CD4-positive, alpha-beta T cell treated with Interleukin-6 for 4 hours (primary cell): ENCODE results near the gene SCUBE1.

ENCODE experiments used
- DNase-seq: peaks from one replicate; pipeline ENCODE4 v3.0.0-alpha.2; 2020; ENCODE audit warnings: mixed read lengths

Gene SCUBE1

GRCh38 chr22:43275545-43276317 is 67.4 kb downstream of the SCUBE1 start:
- DNase-seq = no peak

DNA sequence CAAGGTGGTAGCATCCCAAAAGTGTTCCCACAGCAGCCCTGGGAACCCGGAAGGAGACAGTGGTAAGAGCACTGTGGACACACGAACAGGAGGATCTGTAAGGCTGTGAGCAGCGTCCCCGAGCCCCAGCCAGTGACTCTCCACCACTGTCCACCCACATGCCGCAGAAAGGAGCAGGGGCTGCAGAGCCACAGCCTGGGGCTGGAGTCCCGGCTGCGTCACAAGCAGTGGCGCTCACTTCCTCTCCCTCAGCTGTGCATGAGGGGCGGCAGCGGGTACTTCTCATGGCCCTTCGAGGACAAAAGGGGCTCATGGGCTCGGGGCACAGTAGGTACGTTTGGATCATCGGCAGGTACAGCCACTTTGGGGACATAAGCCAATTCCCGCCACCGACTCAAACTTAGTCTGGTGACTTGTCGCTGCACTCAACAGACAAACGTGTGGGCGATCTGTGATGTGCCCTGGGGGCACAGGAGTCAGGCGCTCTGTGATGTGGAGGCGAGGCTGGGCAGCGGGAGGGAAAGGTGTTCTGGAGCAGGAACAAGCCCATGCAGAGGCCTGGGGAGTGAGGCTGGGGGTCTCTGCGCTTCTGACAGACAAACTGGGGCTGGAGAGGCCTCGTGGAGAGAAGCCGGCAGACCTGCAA is 68.5 kb downstream of the SCUBE1 start:
- no peak for DNase-seq

DNA sequence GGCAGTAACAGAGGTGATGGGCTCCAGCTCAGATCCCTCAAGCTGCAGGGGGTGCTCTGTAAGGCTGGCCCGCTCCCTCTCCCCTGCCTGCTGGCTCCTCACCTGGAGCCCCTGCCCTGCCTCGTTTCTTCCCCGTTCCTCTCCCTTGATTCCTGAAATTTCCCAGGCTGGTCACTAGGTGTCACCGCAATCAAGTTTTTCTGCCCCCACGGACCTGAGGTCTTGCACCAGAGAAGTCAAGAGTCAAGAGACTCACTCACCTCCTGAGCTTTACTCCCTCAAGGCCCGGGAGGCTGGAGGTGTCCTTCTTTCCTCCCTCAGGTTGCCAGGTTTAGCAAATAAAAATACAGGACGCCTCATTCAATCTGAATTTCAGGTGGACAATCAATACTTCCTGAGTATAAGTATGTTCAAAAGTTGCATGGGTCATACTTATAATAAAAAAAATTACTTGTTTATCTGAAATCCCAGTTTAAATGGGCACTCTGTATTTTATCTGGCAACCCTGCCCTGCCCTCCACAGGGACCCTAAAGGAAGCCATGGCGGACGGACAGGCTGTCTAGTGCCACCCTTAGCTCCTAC is 69.2 kb downstream of the SCUBE1 start:
- DNase-seq = peak; percentile 49

DNA sequence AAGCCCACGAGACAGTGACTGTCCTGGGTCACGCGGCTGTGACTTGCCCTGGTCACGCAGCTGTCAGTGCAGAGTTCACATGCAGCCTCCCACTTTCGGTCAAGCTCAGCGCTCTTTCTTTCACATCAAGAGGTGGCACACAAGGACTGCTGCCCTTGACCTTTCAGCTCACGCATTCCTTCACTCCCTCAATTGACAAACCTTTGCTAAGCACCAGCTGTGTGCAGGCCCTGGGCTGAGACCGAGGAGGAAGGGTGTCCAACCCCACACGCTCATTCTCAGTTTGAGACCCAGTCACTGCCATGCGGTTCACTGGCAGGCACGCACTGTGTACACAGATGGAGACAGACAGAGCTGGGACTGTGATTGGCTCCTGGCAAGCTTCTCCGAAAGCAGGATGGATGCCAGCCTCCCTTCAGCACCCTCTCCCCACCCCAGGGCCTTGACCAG is 70.3 kb downstream of the SCUBE1 start:
- DNase-seq = no peak

DNA sequence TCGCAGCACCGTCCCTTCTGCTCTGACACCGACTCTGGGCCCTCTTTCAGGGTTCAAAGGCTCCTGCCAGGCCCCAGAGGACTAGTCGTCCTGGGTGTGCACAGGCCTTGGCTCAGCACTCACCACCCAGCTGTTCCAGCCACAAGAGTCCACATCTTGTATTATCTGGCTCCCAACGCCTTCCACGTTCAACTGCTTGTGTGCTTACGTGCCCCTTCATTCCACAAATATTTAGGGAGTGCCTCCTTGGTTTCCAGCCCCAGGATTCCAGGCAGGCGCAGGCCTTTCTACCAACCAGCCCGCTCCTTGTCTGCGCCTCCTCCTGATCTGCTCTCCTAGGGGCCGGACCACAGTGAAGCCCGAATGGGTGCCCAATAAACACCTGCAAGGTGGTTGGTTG is 70.9 kb downstream of the SCUBE1 start:
- no peak for DNase-seq

- DNase-seq = no peak
Measured at GRCh38 chr22:43270949-43271348, 72.2 kb downstream of the SCUBE1 start.

- DNase-seq = no peak
Measured at GRCh38 chr22:43270314-43270908, 72.8 kb downstream of the SCUBE1 start.

GRCh38 chr22:43269646-43270045 is 73.5 kb downstream of the SCUBE1 start:
- no peak for DNase-seq

DNA sequence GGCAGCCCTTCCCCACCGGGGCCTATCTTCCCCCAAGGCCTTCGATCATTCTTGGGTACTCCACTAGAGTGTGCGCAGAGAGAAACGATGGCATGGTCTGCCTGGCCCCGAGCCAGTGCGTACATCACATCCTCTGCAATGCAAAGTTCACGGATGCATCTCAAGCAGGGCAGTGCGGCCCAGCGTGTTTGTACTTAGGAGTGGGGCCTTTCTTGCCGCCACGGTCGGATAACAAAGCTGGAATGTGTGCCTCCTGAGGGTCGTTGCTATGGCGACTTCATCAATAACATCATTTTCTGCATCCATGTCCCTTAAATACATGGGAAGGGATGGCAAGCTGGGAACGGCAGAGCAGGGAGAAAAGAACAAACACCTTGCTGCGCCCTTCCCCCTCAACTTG is 73.9 kb downstream of the SCUBE1 start:
- no peak for DNase-seq

DNA sequence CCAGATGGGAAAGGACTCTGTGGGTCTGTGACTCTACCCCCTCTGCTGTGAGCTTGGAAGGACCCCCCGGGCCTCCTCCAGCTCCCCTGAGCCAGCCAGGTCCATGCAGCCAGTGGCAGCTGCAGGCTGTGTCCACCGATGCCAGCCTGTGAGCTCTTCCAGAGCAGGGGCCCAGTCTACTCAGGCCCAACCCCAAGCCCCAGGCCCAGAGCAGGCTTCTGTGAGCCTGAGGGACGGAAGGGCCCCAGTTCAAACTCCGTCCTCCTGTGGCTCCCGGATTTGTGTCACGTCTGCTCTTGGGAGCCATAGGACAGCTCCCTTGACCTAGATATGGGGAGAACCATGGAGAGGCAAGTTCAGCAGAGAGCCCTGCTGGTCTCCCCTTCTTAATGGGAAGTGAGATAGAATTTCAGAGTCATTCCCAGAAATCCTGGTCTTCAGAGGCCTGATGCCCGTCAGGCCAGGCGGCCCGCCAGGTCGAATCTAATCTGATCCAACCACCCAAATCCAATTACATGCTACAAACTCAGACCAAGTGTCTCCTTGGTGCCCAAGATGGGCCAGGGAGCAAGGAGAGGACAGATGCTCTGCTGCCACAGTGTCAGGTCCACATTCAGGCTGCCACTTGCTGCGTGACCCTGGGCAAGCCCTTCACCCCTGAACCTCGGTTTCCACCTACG is 75.1 kb downstream of the SCUBE1 start:
- no peak for DNase-seq

- no peak for DNase-seq
Measured at GRCh38 chr22:43267332-43267980, 75.7 kb downstream of the SCUBE1 start.

DNA sequence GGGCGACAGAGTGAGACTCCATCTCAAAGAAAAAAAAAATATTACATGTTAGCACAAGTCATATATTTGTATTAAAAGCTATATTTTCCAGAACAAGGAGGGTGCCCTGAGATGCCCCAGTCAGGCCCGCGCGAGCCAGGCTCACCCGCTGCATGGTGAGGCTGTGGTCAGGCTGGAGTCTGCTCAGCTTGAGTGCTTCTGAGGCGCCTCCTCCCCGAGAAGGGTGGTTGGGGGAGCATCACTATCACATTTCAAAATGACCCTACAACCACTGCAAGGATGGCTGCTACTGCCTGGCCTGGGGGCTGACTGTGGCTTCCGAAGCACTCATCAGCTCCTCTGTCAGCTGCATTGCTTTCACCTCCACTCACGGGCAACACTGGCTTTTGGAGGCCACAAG is 77.1 kb downstream of the SCUBE1 start:
- DNase-seq = no peak

DNA sequence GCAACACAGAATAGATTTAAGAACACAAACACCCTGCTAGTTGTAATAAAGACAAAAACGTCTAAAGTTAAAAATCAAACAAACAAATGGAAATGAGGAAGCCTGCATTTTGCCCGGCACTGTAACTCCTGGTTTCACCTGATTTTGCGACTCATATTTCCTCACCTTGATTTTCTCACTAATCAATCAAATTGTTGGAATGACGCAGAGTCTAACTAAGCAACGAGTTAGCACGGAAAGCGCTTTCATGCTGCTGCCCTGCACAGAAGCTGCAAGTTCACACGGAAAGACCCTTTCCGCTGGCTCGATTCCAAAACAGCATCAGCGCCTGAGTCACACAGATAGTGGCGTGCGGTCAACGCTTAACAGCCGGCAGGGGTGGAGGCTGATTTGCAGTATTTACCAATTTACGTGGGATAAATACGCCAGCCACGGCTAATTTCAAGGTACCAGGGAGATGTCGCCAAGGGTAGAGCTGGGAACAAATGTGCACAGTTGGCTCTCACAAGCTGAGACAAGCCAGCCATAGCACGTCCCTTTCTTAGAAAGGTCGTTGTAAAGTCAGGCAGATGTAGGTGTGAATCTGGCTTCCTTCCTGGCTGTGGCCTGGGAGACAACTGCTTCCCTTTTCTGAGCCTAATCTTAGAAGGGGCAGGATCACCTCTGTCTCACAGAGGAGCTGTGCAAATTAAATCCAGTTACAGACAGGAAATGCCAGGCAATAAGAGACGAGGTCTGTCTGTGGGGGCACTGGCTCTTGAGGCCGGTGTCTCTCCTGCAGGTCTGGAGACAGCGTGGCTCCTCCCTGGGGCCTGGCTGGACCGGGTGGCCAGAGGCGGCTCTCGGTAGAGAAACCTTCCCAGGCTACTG is 79.3 kb downstream of the SCUBE1 start:
- DNase-seq = peak; percentile 91

DNA sequence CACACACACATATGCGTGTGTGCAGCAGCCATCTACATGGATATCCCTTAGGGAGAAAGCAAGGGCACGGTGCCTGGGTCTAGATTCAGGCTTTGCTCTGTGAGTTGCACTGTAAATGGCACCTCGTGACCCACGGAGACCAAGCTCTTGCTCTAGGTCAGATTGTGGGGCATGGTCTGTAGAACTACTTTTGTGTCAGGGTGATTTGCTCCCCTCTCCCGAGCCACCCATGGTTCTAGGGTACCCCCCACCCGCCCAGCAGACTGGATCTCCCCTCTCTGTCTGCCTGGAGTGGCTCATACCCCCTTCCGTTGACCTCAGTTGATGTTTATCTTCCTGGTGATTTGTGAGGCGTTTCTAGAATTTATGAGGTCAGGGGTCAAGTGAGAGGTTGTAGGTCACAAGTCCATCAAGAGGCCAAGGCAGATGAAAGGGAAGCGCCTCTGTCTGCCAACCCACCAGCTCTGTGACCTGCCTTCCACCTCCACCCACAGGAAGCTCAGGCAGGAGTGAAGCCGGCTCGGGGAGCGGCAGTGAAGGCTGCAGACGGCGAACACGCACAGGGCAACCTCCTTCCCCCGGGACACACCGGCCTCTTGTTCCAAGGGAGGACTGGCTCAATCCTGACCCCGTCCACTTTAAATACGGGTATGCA is 80.1 kb downstream of the SCUBE1 start:
- DNase-seq = peak; percentile 52

GRCh38 chr22:43260331-43261231 is 82.6 kb downstream of the SCUBE1 start:
- DNase-seq = no peak

GRCh38 chr22:43257961-43258360 is 85.2 kb downstream of the SCUBE1 start:
- DNase-seq = no peak

DNA sequence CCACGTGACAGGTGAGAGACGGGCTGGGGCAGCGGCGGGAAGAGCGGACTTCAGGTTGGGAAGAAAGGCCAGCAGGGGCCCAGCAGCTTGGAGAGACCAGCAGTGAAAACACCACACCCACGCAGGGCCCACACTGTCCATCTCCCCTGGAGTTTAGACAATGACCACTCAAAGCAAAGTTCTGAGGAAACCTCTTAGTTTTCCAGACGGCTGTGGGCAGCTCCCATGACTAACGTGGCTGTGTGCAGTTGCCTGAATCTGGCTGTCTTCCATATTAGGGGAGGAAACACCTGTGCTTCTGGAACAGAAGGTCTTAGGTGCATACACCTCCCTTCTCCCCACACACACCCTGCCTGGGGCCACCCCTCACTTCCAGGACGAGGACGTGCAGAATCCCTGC is 85.6 kb downstream of the SCUBE1 start:
- no peak for DNase-seq

- no peak for DNase-seq
Measured at GRCh38 chr22:43256976-43257545, 86.1 kb downstream of the SCUBE1 start.

DNA sequence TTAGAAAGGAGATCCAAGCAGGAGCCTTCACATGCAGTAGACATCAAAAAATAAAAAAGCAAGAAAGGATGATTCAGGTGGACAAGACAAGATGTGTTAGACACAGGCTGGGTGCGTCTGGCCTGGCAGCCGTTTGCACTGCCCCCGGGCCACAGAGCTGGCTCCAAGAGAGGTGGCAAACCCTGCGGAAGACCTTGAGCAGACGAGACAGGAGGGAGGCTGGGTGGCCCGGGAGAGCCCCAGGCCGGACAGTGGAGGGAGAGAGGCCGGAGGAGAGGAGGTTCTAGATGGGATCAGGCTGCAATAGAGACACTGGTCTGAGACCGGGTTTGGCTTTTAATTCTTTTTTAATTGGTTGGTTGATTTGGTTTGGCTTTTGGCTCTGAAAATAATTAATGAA is 86.6 kb downstream of the SCUBE1 start:
- no peak for DNase-seq

- no peak for DNase-seq
Measured at GRCh38 chr22:43255299-43255698, 87.9 kb downstream of the SCUBE1 start.
